ENCODE measurements around the gene KCNG1. TPM values are rescaled to one million over a fixed set of nuclear protein-coding genes. Genes with fewer than 3 reads are reported as not detected.

Gene KCNG1
- total RNA-seq, 3 donors from 2014 or later (not counting 1 experiment from before 2014, with no cell fraction given) = not detected

DNA sequence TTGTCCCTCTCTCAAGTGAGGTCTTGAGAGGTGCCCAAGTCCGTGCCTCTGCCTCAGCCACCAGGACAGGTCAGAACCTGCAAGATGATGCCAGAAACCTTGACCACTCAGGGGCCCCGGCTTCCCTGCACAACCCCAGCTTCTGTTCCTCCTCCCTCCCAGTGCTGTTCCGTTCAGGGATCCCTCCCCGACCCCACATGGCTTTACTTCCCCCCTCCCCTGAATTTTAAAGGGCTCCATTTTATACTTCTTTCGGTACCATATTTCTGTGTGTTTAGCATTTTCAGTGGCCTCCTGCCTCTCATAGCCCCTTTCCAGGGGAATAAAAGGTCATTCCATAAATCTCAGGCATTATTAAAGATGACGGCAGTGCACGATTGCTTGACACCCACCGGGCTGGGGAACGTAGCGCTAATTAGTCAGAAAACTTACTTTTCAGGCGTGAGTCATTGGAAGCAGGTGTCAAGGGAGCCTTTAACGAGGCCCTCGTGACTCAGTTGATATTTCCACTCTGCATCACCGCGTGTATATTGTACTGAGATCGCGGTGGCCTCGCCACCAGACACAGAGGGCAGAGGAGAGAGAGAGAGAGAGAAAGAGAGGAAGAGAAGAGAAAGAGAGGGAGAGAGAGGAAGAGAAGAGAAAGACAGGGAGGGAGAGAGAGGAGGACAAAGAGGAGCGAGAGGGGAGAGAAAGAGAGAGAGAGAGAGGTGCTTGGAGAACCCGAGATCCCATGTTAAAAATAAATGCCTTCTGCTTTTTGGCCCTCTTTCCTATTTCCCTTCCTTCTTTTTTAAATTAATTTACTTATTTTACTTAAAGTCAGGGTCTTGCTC lies 21.3 kb downstream of the KCNG1 start:
- Histone ChIP-seq H3K27ac (ENCODE audit: low read length) (no peak overlapping the region), H3K9me3 (ENCODE audit: control insufficient read depth, insufficient read depth, low read length) (no peaks in the 10 kb centered on the region), H3K4me1 (ENCODE audit: control insufficient read depth, insufficient read depth, low read length) (no peaks in the 10 kb centered on the region), H3K4me3 (ENCODE audit: low read length) (no peak overlapping the region), H3K36me3 (ENCODE audit: control insufficient read depth, insufficient read depth, low read length) (no peaks in the 10 kb centered on the region), H3K27me3 (ENCODE audit: control insufficient read depth, insufficient read depth, low read length) (no peaks in the 10 kb centered on the region)
- intact Hi-C loops (cut with micrococcal nuclease) = no loop called here
- H3K27me3 Mint-ChIP-seq (ENCODE audit: low read depth in 2 of 2) = peaks cover 23 to 37% of the 10 kb centered on the region in 2 donors
- H3K4me3 Mint-ChIP-seq = no peak overlapping the region
- TF ChIP-seq, protein P1, sequence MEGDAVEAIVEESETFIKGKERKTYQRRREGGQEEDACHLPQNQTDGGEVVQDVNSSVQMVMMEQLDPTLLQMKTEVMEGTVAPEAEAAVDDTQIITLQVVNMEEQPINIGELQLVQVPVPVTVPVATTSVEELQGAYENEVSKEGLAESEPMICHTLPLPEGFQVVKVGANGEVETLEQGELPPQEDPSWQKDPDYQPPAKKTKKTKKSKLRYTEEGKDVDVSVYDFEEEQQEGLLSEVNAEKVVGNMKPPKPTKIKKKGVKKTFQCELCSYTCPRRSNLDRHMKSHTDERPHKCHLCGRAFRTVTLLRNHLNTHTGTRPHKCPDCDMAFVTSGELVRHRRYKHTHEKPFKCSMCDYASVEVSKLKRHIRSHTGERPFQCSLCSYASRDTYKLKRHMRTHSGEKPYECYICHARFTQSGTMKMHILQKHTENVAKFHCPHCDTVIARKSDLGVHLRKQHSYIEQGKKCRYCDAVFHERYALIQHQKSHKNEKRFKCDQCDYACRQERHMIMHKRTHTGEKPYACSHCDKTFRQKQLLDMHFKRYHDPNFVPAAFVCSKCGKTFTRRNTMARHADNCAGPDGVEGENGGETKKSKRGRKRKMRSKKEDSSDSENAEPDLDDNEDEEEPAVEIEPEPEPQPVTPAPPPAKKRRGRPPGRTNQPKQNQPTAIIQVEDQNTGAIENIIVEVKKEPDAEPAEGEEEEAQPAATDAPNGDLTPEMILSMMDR (IDR thresholded peaks at IDR 0.05) = no peak
- no peaks in the 10 kb centered on the region for H3K9me3 Mint-ChIP-seq
- ATAC-seq = no peak
- WGBS (ENCODE audit: insufficient coverage) = 81% methylated on average over 19 of the region's 20 CpGs
- no peak for DNase-seq
- no peak overlapping the region for H3K27ac Mint-ChIP-seq
- no peaks in the 10 kb centered on the region for H3K4me1 Mint-ChIP-seq
- no peaks in the 10 kb centered on the region for H3K36me3 Mint-ChIP-seq

DNA sequence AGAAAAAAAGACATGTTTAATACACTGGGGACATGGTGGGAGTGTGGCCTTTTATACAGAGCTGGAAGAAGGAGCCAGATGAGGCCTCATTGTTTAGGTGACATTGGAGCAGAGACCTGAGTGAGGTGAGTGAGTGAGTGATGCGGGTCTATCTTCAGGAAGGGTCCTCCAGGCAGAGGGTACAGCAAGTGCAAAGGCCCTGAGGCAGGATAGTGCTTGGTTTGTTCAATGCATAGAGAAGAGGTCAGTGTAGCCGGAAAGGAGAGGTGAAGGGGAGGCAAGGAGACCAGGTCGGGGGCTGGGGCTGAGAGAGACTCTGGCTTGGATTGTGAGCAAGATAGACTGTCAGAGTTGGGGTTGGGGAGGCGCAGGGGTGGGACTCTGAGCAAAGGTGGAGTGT lies 23.6 kb downstream of the KCNG1 start:
- H3K4me1 Mint-ChIP-seq = no peaks in the 10 kb centered on the region
- H3K27me3 Mint-ChIP-seq (ENCODE audit: low read depth in 2 of 2) = peaks cover 6 to 32% of the 10 kb centered on the region in 2 donors
- H3K4me3 ChIP-seq (ENCODE audit: low read length) = no peak overlapping the region
- no peaks in the 10 kb centered on the region for H3K36me3 Mint-ChIP-seq
- no peaks in the 10 kb centered on the region for H3K4me1 ChIP-seq (ENCODE audit: control insufficient read depth, insufficient read depth, low read length)
- no peak overlapping the region for H3K4me3 Mint-ChIP-seq
- H3K27ac ChIP-seq (ENCODE audit: low read length) = no peak overlapping the region
- WGBS (ENCODE audit: insufficient coverage) = 85% methylated on average over 4 of the region's 4 CpGs
- ATAC-seq (no peak), DNase-seq (no peak)
- no peaks in the 10 kb centered on the region for H3K9me3 ChIP-seq (ENCODE audit: control insufficient read depth, insufficient read depth, low read length)
- no peaks in the 10 kb centered on the region for H3K27me3 ChIP-seq (ENCODE audit: control insufficient read depth, insufficient read depth, low read length)
- intact Hi-C loops (cut with micrococcal nuclease) = no loop called here
- H3K36me3 ChIP-seq (ENCODE audit: control insufficient read depth, insufficient read depth, low read length) = no peaks in the 10 kb centered on the region
- no peaks in the 10 kb centered on the region for H3K9me3 Mint-ChIP-seq
- no peak overlapping the region for H3K27ac Mint-ChIP-seq
- TF ChIP-seq, protein P1 (IDR thresholded peaks at IDR 0.05) = no peak

DNA sequence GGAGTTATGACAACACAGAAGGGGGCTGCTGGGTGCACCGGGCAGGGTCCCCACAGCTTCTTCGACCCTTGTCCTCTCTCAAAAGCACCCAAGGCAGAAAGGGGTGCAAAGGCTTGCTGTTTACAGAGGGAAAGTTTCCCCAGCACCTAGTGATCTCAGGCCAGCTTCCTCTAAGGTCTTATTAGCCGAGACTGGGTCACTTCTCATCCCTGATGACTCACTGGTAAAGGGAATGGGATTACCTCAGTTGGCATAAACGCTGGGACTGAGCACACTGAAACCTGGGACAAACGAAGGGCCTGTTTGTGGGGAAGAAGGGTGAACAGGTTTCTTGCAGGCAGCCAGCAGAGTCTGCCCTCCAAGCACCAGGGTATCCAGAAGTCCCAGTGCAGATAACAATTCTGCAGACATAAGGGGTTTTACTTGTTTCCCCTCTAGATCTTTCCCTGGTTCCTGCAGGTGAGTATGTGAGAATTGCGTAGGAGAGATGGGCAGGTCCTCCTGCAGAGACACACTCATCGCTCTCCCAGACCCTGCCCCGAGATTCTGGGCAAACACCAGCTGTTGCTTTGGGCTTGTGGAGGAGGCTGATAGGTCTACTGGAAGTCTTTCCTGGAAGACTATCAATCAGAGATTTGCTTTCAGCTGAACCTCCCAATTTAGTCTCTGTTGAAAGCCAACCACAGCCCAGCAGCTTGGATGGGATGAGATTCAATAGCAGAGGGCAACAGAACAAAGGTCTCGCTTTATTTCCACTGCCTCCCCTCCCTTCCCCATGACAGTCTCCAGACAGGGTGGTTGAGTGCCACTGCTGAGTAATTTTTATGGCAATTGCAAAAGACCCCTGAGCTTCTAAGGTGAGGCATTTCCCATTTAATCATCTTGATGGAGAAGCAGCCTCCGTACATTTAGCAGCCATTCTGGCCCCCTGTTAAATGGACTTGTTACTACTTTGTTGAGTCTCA lies 25.7 kb downstream of the KCNG1 start:
- intact Hi-C loops (cut with micrococcal nuclease) = no loop called here
- DNase-seq (no peak), ATAC-seq (no peak)
- no peak overlapping the region for H3K27ac Mint-ChIP-seq
- H3K4me1 Mint-ChIP-seq = no peaks in the 10 kb centered on the region
- Histone ChIP-seq H3K9me3 (ENCODE audit: control insufficient read depth, insufficient read depth, low read length) (peaks cover 4% of the 10 kb centered on the region), H3K4me3 (ENCODE audit: low read length) (no peak overlapping the region), H3K4me1 (ENCODE audit: control insufficient read depth, insufficient read depth, low read length) (peaks cover 3% of the 10 kb centered on the region), H3K27me3 (ENCODE audit: control insufficient read depth, insufficient read depth, low read length) (no peaks in the 10 kb centered on the region), H3K27ac (ENCODE audit: low read length) (no peak overlapping the region), H3K36me3 (ENCODE audit: control insufficient read depth, insufficient read depth, low read length) (no peaks in the 10 kb centered on the region)
- WGBS (ENCODE audit: insufficient coverage) = 61% methylated on average over 10 of the region's 10 CpGs
- no peaks in the 10 kb centered on the region for H3K9me3 Mint-ChIP-seq
- no peaks in the 10 kb centered on the region for H3K36me3 Mint-ChIP-seq
- peaks cover 13 to 30% of the 10 kb centered on the region in 2 donors for H3K27me3 Mint-ChIP-seq (ENCODE audit: low read depth in 2 of 2)
- H3K4me3 Mint-ChIP-seq = no peak overlapping the region
- TF ChIP-seq, protein P1 (IDR thresholded peaks at IDR 0.05) = no peak
